SK-N-MC (cell line): ENCODE results near the gene E2F3.
A peak's percentile ranks its signal among the peaks of the same experiment; 100 is the strongest.

Source experiments
- EZH2 ChIP-seq: fragments of 200-600 bp; sonication (generic); IDR thresholded peaks from one replicate; pipeline ENCODE4 v1.6.1; 2017; ENCODE audit warnings: antibody characterized with exemption
- POLR2AphosphoS5 ChIP-seq: IDR thresholded peaks from 2 replicates; pipeline ENCODE4 v1.6.1; 2012; ENCODE audit warnings: mild to moderate bottlenecking, low read depth, low read length, borderline replicate concordance

GRCh38 chr6:20400456-20401204 is 1.0 kb upstream of the E2F3 start:
- TF ChIP-seq POLR2AphosphoS5, result 0 out of 2 replicates have a peak, but pooled peaks have one; percentile 21
- TF ChIP-seq EZH2, result no peak
